Neural crest cell (in vitro differentiated cells): ENCODE results near the gene NPEPL1. TPM values are rescaled to one million over a fixed set of nuclear protein-coding genes. Genes with fewer than 3 reads are reported as not detected.
A peak's percentile ranks its signal among the peaks of the same experiment; 100 is the strongest.

Source experiments
- DNase-seq: peaks from one replicate; pipeline ENCODE4 v3.0.0; 2021; ENCODE audit warnings: low read depth, mixed read lengths, low spot score
- H3K27ac Mint-ChIP-seq: one replicate; pipeline ENCODE4 v1.8.0; 2021; ENCODE audit warnings: mild to moderate bottlenecking, mixed read lengths; ENCODE audit not compliant: unreplicated experiment
- H3K27me3 Mint-ChIP-seq: 2 replicates; pipeline ENCODE4 v1.8.0; 2021; ENCODE audit warnings: low read depth, mild to moderate bottlenecking, mixed read lengths
- H3K36me3 Mint-ChIP-seq: 2 replicates; pipeline ENCODE4 v1.8.0; 2021; ENCODE audit warnings: low read depth, mild to moderate bottlenecking, mixed read lengths
- H3K4me1 Mint-ChIP-seq: 2 replicates; pipeline ENCODE4 v1.8.0; 2021; ENCODE audit warnings: mixed read lengths
- H3K4me3 Mint-ChIP-seq: one replicate; pipeline ENCODE4 v1.8.0; 2021; ENCODE audit warnings: mild to moderate bottlenecking, mixed read lengths
- H3K9me3 Mint-ChIP-seq: 2 replicates; pipeline ENCODE4 v1.8.0; 2021; ENCODE audit warnings: mixed read lengths
- total RNA-seq: library from RNA; stranded (reverse); gene quantifications from 2 replicates; pipeline ENCODE4 v1.2.1, GENCODE V29; 2021
- TF ChIP-seq, protein P1 (sequence below): fragments of 200-600 bp; sonication (generic); conservative IDR thresholded peaks from 2 replicates; pipeline ENCODE4 v1.5.0; 2021; ENCODE audit warnings: antibody characterized with exemption, mild to moderate bottlenecking

NPEPL1 gene
- total RNA-seq, 1 donor from 2014 or later, result 34.0 TPM

DNA sequence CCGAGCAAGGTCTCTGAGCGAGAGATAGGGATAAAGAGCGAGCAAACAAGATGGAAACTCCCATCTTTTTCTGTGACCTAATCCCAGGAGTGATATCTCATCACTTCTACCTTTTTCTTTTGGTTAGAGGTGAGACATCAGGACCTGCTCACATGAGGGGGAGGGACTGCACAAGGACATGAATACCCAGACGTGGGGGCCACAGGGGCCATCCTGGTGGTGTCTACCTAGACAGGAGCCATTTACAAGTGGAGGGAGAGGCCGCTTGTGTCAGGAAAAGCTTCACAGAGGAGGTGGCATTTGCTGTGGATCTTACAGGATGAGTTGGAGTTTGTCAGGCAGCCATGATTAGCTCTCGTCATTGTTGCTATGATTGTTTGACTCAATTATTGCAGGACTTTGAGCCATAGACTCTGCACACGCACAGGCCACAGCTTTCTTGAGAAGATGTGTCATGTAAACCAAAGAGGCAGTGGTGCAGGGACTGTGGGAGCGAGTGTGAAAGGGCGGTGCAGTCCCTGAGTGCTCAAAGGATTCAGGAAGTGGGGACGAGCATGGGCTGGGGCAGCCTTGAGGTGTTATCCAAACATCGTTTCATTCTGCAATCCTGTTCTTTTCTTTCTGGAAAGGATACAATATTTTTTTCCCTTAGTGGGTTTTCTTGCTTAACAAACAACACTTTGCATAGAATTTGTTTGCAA, 7.7 kb downstream of the NPEPL1 start:
- peaks cover 22% of the 10 kb centered on the region for H3K36me3 Mint-ChIP-seq
- DNase-seq, result no peak
- H3K9me3 Mint-ChIP-seq, result no peaks in the 10 kb centered on the region

DNA sequence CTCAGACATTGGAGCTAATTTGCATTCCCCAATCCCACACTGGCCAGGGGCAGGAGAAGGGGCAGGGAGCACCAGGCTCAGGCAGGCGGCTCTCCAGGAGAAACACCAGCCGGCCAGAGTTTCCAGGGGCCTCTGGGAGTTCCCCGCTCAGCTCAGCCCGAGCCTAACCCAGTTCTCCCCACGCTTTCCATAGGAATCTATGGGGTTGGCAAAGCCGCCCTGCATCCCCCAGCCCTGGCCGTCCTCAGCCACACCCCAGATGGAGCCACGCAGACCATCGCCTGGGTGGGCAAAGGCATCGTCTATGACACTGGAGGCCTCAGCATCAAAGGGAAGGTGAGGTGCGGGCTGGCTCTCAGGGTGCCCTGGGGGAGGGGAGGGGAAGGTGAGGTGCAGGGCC, 8.2 kb downstream of the NPEPL1 start:
- Mint-ChIP-seq H3K27me3 (no peaks in the 10 kb centered on the region), H3K9me3 (no peaks in the 10 kb centered on the region), H3K4me3 (no peak overlapping the region), H3K36me3 (peaks cover 23% of the 10 kb centered on the region), H3K27ac (no peak overlapping the region), H3K4me1 (no peaks in the 10 kb centered on the region)
- TF ChIP-seq, protein P1, sequence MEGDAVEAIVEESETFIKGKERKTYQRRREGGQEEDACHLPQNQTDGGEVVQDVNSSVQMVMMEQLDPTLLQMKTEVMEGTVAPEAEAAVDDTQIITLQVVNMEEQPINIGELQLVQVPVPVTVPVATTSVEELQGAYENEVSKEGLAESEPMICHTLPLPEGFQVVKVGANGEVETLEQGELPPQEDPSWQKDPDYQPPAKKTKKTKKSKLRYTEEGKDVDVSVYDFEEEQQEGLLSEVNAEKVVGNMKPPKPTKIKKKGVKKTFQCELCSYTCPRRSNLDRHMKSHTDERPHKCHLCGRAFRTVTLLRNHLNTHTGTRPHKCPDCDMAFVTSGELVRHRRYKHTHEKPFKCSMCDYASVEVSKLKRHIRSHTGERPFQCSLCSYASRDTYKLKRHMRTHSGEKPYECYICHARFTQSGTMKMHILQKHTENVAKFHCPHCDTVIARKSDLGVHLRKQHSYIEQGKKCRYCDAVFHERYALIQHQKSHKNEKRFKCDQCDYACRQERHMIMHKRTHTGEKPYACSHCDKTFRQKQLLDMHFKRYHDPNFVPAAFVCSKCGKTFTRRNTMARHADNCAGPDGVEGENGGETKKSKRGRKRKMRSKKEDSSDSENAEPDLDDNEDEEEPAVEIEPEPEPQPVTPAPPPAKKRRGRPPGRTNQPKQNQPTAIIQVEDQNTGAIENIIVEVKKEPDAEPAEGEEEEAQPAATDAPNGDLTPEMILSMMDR, result no peak
- no peak for DNase-seq

More for the DNA sequence above, 7.7 kb downstream of the NPEPL1 start:
- H3K27ac Mint-ChIP-seq, result peak overlapping the region; percentile 58
- H3K4me1 Mint-ChIP-seq, result no peaks in the 10 kb centered on the region
- TF ChIP-seq, protein P1, result no peak
- no peak overlapping the region for H3K4me3 Mint-ChIP-seq
- no peaks in the 10 kb centered on the region for H3K27me3 Mint-ChIP-seq

DNA sequence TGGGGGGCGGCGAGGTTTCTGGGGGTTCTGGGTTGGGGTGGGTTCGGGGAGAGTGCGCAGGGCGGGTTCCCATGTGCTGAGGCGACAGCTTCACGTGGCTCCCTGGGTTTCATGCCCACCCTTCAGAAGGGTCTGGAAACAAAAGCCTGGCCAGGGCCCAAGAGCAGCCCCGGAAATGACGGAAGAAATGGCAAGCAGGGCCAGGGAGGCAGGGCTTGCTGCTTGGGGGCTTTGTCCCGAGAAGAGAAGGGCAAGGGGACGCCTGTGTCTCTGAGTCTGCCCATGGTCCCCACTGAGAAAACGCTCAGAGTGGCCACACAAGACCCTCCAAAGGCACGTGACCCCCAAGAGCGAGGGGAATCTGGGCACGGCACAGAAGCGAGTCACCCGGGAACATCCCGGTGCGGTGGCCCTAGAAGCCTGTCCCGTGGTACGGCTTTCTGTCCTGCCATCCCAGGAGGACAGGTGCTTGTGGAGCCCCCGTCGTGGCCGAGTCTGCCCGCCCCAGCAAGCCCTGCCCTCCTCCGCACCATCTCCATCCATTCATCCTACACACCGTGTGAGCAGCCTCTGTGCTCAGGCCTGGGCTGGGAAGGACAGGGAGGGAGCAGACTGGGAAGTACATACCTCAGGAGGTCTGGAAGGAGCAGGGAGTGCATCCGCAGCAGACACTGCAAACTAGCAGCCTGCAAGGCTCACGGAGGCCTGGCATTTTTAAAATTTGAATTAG, 9.0 kb downstream of the NPEPL1 start:
- Mint-ChIP-seq H3K9me3 (no peaks in the 10 kb centered on the region), H3K27me3 (no peaks in the 10 kb centered on the region), H3K27ac (no peak overlapping the region), H3K4me1 (no peaks in the 10 kb centered on the region), H3K4me3 (no peak overlapping the region), H3K36me3 (peaks cover 23% of the 10 kb centered on the region)
- TF ChIP-seq, protein P1, result no peak
- DNase-seq, result no peak

DNA sequence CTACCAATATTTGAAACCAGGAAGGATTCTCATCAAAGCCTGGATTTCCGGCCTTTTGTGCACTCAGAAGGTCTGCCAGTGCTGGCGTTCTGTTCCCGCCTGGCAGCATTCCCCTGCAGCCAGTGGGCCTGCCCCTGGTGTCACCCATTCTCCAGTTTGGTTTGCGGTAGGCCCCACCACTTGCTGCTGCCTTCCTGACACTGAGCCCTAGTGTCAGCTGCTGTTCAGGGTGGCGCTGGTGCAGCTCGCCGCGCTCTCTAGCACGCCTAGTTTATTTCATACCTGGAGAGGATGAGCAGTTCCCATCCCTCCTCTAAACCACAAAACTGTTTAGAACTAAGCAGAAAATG, 9.5 kb downstream of the NPEPL1 start:
- DNase-seq, result no peak
- H3K27ac Mint-ChIP-seq, result no peak overlapping the region

DNA sequence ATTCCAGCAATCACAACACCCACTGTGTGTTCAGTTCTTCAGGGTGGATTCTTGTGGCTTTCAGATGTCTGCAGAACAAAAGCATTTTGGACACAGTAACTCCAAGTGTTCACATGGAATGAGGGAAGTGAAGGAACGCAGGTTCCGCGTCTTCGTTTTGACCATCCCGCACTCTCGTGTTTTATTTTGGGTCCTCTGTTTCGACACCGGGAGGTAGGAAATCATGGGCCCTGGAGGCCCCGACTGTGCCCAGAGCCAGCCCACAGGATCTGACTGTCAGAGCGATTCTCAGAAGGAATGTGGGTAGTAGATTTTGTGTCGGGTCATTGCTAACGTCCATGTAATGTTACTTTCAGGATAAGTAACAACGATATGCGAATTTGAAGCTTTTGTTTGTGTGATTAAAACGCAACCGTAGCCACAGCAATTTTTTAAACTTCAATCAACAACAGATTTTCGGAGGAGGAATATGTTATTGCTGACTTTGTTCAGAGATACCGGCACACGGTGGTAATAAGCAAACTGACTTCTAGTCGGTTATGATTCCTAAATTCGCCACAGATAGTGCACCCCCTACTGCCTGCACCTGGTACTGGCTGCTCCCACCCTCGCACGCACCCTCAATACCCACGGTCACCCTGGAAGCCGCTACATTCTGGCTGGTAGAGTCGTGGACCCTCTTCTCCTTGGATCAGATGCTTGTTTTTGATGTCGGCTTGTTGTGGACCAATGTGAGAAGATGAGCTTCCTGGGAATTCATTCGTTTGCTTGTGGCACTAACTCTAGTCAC, 10.5 kb downstream of the NPEPL1 start:
- H3K27ac Mint-ChIP-seq, result no peak overlapping the region
- TF ChIP-seq, protein P1, result no peak
- H3K4me1 Mint-ChIP-seq, result no peaks in the 10 kb centered on the region
- H3K27me3 Mint-ChIP-seq, result no peaks in the 10 kb centered on the region
- no peak overlapping the region for H3K4me3 Mint-ChIP-seq
- no peak for DNase-seq
- H3K9me3 Mint-ChIP-seq, result no peaks in the 10 kb centered on the region
- peaks cover 23% of the 10 kb centered on the region for H3K36me3 Mint-ChIP-seq

More for the DNA sequence above, 9.5 kb downstream of the NPEPL1 start:
- peaks cover 23% of the 10 kb centered on the region for H3K36me3 Mint-ChIP-seq
- TF ChIP-seq, protein P1, result no peak
- H3K4me3 Mint-ChIP-seq, result no peak overlapping the region
- no peaks in the 10 kb centered on the region for H3K27me3 Mint-ChIP-seq
- H3K4me1 Mint-ChIP-seq, result no peaks in the 10 kb centered on the region
- H3K9me3 Mint-ChIP-seq, result no peaks in the 10 kb centered on the region
